IMR-90 (cell line): ENCODE measurements around the gene SNAP25. TPM values are rescaled to one million over a fixed set of nuclear protein-coding genes. Genes with fewer than 3 reads are reported as not detected.

Experiments
- ATAC-seq: fragments of 200-7000 bp; cut with Tn5 transposase; 2 replicates; pipeline ENCODE4 v1.9.1; 2020; ENCODE audit warnings: low read depth, mild to moderate bottlenecking, moderate library complexity
- BruUV-seq: library from RNA; stranded (reverse); fragments of 400-500 nt; replicated peaks from 2 replicates; lab custom pipeline; 2021; lab: Mats Ljungman, UMichigan
- CTCF ChIA-PET: fragments of 300-600 bp; formaldehyde crosslinking; extraction: SDS; loops from one replicate; lab custom pipeline; 2021; ENCODE audit warnings: antibody characterized with exemption; lab: Yijun Ruan, JAX
- POLR2A ChIA-PET: fragments of 300-600 bp; sonication (Branson Sonifier 250); formaldehyde crosslinking; loops from one replicate; lab custom pipeline; 2022; ENCODE audit warnings: antibody characterized with exemption; ENCODE audit not compliant: unreplicated experiment; lab: Charles Lee
- DNase-seq: peaks from one replicate; pipeline ENCODE4 v3.0.0; 2013
- H2AFZ ChIP-seq: replicated peaks from 2 replicates; pipeline ENCODE3; 2013; ENCODE audit warnings: low read length, mild to moderate bottlenecking; ENCODE audit not compliant: poor library complexity
- H2AK5ac ChIP-seq: 2 replicates; pipeline ENCODE4 v1.6.1; 2013; ENCODE audit warnings: low read depth, low read length, inconsistent platforms
- H2AK9ac ChIP-seq: replicated peaks from 2 replicates; pipeline ENCODE3; 2013; ENCODE audit warnings: mild to moderate bottlenecking, low read depth, low read length, moderate library complexity; ENCODE audit not compliant: poor library complexity
- H2BK120ac ChIP-seq: 2 replicates; pipeline ENCODE4 v1.6.1; 2013; ENCODE audit warnings: low read depth, low read length, inconsistent platforms
- H2BK15ac ChIP-seq: 3 replicates; pipeline ENCODE4 v1.6.1; 2013; ENCODE audit warnings: low read depth, low read length, inconsistent platforms
- H2BK20ac ChIP-seq: 2 replicates; pipeline ENCODE4 v1.6.1; 2013; ENCODE audit warnings: low read depth, mild to moderate bottlenecking, inconsistent platforms, low read length, moderate library complexity
- H2BK5ac ChIP-seq: 2 replicates; pipeline ENCODE4 v1.6.1; 2013; ENCODE audit warnings: mild to moderate bottlenecking, low read depth, low read length, inconsistent platforms; ENCODE audit not compliant: poor library complexity, severe bottlenecking
- H3K14ac ChIP-seq: replicated peaks from 2 replicates; pipeline ENCODE4 v1.6.1; 2013; ENCODE audit warnings: low read depth, low read length, inconsistent platforms
- H3K18ac ChIP-seq: 2 replicates; pipeline ENCODE4 v1.6.1; 2013; ENCODE audit warnings: low read depth, low read length, control low read depth
- H3K23ac ChIP-seq: 2 replicates; pipeline ENCODE4 v1.6.1; 2013; ENCODE audit warnings: low read depth, low read length, inconsistent platforms
- H3K27ac ChIP-seq: 2 replicates; pipeline ENCODE4 v1.5.1; 2013; ENCODE audit warnings: mild to moderate bottlenecking, control low read depth, low read length; ENCODE audit not compliant: insufficient read depth
- H3K27me3 ChIP-seq: 2 replicates; pipeline ENCODE4 v1.6.1; 2013; ENCODE audit warnings: low read length; ENCODE audit not compliant: control insufficient read depth, insufficient read depth
- H3K36me3 ChIP-seq: 2 replicates; pipeline ENCODE4 v1.6.1; 2013; ENCODE audit warnings: low read length, mixed read lengths; ENCODE audit not compliant: control insufficient read depth, insufficient read depth
- H3K4ac ChIP-seq: 2 replicates; pipeline ENCODE4 v1.6.1; 2013; ENCODE audit warnings: low read depth, low read length, inconsistent platforms
- H3K4me1 ChIP-seq: 2 replicates; pipeline ENCODE4 v1.6.1; 2013; ENCODE audit warnings: low read length, mixed read lengths; ENCODE audit not compliant: control insufficient read depth, insufficient read depth
- H3K4me2 ChIP-seq: 2 replicates; pipeline ENCODE4 v1.6.1; 2013; ENCODE audit warnings: low read depth, mild to moderate bottlenecking, control low read depth, low read length, moderate library complexity
- H3K4me3 ChIP-seq: 2 replicates; pipeline ENCODE4 v1.5.1; 2013; ENCODE audit warnings: low read depth, mild to moderate bottlenecking, control low read depth, low read length, moderate library complexity; ENCODE audit not compliant: insufficient read depth
- H3K56ac ChIP-seq: 2 replicates; pipeline ENCODE4 v1.6.1; 2013; ENCODE audit warnings: low read length, inconsistent platforms; ENCODE audit not compliant: insufficient read depth; ENCODE audit errors: extremely low read depth
- H3K79me1 ChIP-seq, 2 experiments: 2 replicates each; pipeline ENCODE4 v1.6.1; 2013; ENCODE audit warnings: low read length in 2 of 2, inconsistent platforms in 1 of 2, low read depth in 1 of 2
- H3K9ac ChIP-seq: 2 replicates; pipeline ENCODE4 v1.6.1; 2013; ENCODE audit warnings: low read depth, low read length, control low read depth
- H3K9me1 ChIP-seq: 2 replicates; pipeline ENCODE4 v1.6.1; 2013; ENCODE audit warnings: low read length, inconsistent platforms; ENCODE audit not compliant: insufficient read depth
- H3K9me3 ChIP-seq: 2 replicates; pipeline ENCODE4 v1.6.1; 2013; ENCODE audit warnings: low read length; ENCODE audit not compliant: control insufficient read depth, insufficient read depth
- H4K20me1 ChIP-seq: 2 replicates; pipeline ENCODE4 v1.6.1; 2013; ENCODE audit warnings: low read length, inconsistent platforms; ENCODE audit not compliant: insufficient read depth
- H4K5ac ChIP-seq: 2 replicates; pipeline ENCODE4 v1.6.1; 2013; ENCODE audit warnings: mild to moderate bottlenecking, low read depth, low read length, control low read depth
- H4K8ac ChIP-seq, 2 experiments: 2 replicates each; pipeline ENCODE4 v1.6.1; 2013; ENCODE audit warnings: low read depth in 2 of 2, low read length in 2 of 2, control low read depth in 1 of 2, inconsistent platforms in 1 of 2
- H4K91ac ChIP-seq: 2 replicates; pipeline ENCODE4 v1.6.1; 2013; ENCODE audit warnings: low read depth, low read length, inconsistent platforms; ENCODE audit not compliant: insufficient read depth
- BHLHE40 ChIP-seq: fragments of 150-350 bp; IDR thresholded peaks from 2 replicates; pipeline ENCODE4 v1.6.1; 2016; ENCODE audit warnings: mild to moderate bottlenecking, low read depth, low read length
- CEBPB ChIP-seq: IDR thresholded peaks from 2 replicates; pipeline ENCODE4 v1.6.1; 2012; ENCODE audit warnings: low read depth, low read length, improper control_type of control experiment
- CHD1 ChIP-seq: IDR thresholded peaks from 2 replicates; pipeline ENCODE4 v1.6.1; 2012; ENCODE audit warnings: low read depth, low read length, improper control_type of control experiment
- FOS ChIP-seq: fragments of 150-350 bp; IDR thresholded peaks from 2 replicates; pipeline ENCODE4 v1.6.1; 2016; ENCODE audit warnings: low read depth, low read length
- MAFK ChIP-seq: IDR thresholded peaks from 2 replicates; pipeline ENCODE4 v1.6.1; 2012; ENCODE audit warnings: low read depth, low read length, improper control_type of control experiment
- MAZ ChIP-seq: IDR thresholded peaks from 2 replicates; pipeline ENCODE4 v1.6.1; 2012; ENCODE audit warnings: low read depth, mild to moderate bottlenecking, low read length, improper control_type of control experiment, moderate library complexity, borderline replicate concordance
- MXI1 ChIP-seq: IDR thresholded peaks from 2 replicates; pipeline ENCODE4 v1.6.1; 2012; ENCODE audit warnings: low read depth, mild to moderate bottlenecking, low read length, moderate library complexity, borderline replicate concordance
- NFE2L2 ChIP-seq: fragments of 150-350 bp; IDR thresholded peaks from 2 replicates; pipeline ENCODE4 v1.6.1; 2016; ENCODE audit warnings: low read depth, mild to moderate bottlenecking, low read length
- POLR2A ChIP-seq: IDR thresholded peaks from 2 replicates; pipeline ENCODE4 v1.6.1; 2012; ENCODE audit warnings: mild to moderate bottlenecking, low read depth, low read length
- RAD21 ChIP-seq: IDR thresholded peaks from 2 replicates; pipeline ENCODE4 v1.6.1; 2012; ENCODE audit warnings: low read length, improper control_type of control experiment
- RCOR1 ChIP-seq: IDR thresholded peaks from 2 replicates; pipeline ENCODE4 v1.6.1; 2012; ENCODE audit warnings: mild to moderate bottlenecking, low read length, improper control_type of control experiment; ENCODE audit not compliant: insufficient replicate concordance
- RFX5 ChIP-seq: IDR thresholded peaks from 2 replicates; pipeline ENCODE4 v1.8.0; 2012; ENCODE audit warnings: low read depth, mild to moderate bottlenecking, low read length, moderate library complexity
- SMC3 ChIP-seq: fragments of 150-350 bp; IDR thresholded peaks from 2 replicates; pipeline ENCODE4 v1.6.1; 2016; ENCODE audit warnings: low read depth, mild to moderate bottlenecking, antibody characterized with exemption, low read length, moderate library complexity
- WGBS, 2 experiments: methylation state at CpG; one replicate each; pipeline versions ENCODE4 v1.1.5 to v1.1.7; 2013; ENCODE audit warnings: missing lambda C conversion rate in 2 of 2; ENCODE audit not compliant: insufficient read length in 1 of 2; ENCODE audit errors: extremely low coverage in 2 of 2; 5-methylcytosine and 5-hydroxymethylcytosine counted together
- dilution Hi-C: fragments of 300-500 bp; cut with HindIII; formaldehyde crosslinking; loops from one replicate; pipeline ENCODE4 v1.14.3; 2018; ENCODE audit warnings: low sequenced_read_pairs; ENCODE audit not compliant: unreplicated experiment
- in situ Hi-C: fragments of 300-500 bp; cut with MboI; formaldehyde crosslinking; loops from 3 replicates; pipeline ENCODE4 v1.14.3; 2019; ENCODE audit warnings: low sequenced_read_pairs, inconsistent platforms, mixed read lengths
- intact Hi-C: fragments of 100-400 bp; cut with micrococcal nuclease; formaldehyde crosslinking; loops from 2 replicates; pipeline ENCODE4 v1.10.0; 2022
- polyA plus RNA-seq, 3 experiments: library from polyadenylated mRNA; depleted of rRNA; stranded (reverse); fragments of >200 nt; gene quantifications; 2 replicates each; pipeline ENCODE4 v1.2.3, GENCODE V29; 2012; ENCODE audit warnings: low replicate concordance in 1 of 3
- total RNA-seq: library from RNA; depleted of rRNA; stranded (reverse); fragments of >200 nt; gene quantifications from 2 replicates; pipeline ENCODE4 v1.2.3, GENCODE V29; 2012
- TF ChIP-seq, protein P1 (sequence below): fragments of 150-350 bp; IDR thresholded peaks from 2 replicates; pipeline ENCODE4 v1.6.1; 2017; ENCODE audit warnings: mild to moderate bottlenecking, antibody characterized with exemption, low read length, low read depth
- TF ChIP-seq, protein P2 (sequence below): fragments of 150-350 bp; IDR thresholded peaks from 2 replicates; pipeline ENCODE4 v1.6.1; 2016; ENCODE audit warnings: low read depth, mild to moderate bottlenecking, low read length, moderate library complexity, borderline replicate concordance
- TF ChIP-seq, protein P3 (sequence below): conservative IDR thresholded peaks from 2 replicates; pipeline ENCODE4 v1.5.1; 2012; ENCODE audit warnings: mild to moderate bottlenecking, low read depth, low read length, improper control_type of control experiment

The SNAP25 gene
- total and polyA plus RNA-seq, 2 of the 4 experiments (the other 2 are of a cell fraction) = 1.1 to 2.8 TPM

DNA sequence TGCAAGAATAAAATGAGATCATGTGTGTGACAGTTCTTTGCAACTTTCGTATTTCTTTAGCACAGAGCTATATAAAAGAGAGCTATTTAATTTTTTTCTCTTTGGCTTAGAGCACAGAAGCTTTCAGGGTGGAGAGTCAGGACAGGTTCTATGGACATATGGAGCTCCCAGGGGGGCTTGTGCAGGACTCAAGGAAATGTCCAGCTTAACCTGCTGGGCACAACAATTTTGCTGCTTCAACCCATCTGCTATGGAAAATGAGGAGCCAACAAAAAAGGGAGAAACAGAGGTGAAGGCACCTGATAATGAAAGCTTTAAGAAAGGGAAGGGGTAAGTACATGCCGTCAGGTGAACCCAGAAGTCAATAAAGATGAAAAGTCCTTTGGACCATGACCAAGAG lies 5.1 kb upstream of the SNAP25 start:
- Histone ChIP-seq H3K4me3 (no peak overlapping the region), H3K4ac (no peak overlapping the region), H4K5ac (no peak overlapping the region), H4K20me1 (no peaks in the 10 kb centered on the region), H2AK5ac (no peak overlapping the region), H4K91ac (no peak overlapping the region), H2BK120ac (no peak overlapping the region), H2BK20ac (no peak overlapping the region), H3K4me2 (no peak overlapping the region), H3K4me1 (peaks cover 4% of the 10 kb centered on the region), H3K56ac (no peak overlapping the region), H3K36me3 (no peaks in the 10 kb centered on the region), H3K9me1 (0 out of 2 replicates have a peak, but pooled peaks cover 2% of the 10 kb centered on the region), H3K23ac (no peak overlapping the region), H3K9ac (no peak overlapping the region), H2AFZ (no peak overlapping the region), H3K9me3 (no peaks in the 10 kb centered on the region; the same call in 1 of the 2 replicates), H3K14ac (no peak overlapping the region), H2BK15ac (no peak overlapping the region), H4K8ac (no peak overlapping the region), H3K27ac (no peak overlapping the region), H3K18ac (no peak overlapping the region), H2BK5ac (no peak overlapping the region), H2AK9ac (no peak overlapping the region), H3K27me3 (no peaks in the 10 kb centered on the region), H3K79me1 (no peaks in the 10 kb centered on the region)
- dilution Hi-C loops = no loop called here
- 83% methylated on average over 1 of the region's 2 CpGs; no CpG with 5 or more reads in 1 of the 2 experiments for WGBS, 2 experiments
- CTCF ChIA-PET = interaction anchor here (1.5 kb wide), 1 partner anchor 13 kb away, joined by 5 read pairs; no protein-coding TSS in a partner anchor
- intact Hi-C loops = no loop called here
- POLR2A ChIA-PET = no interaction called here
- no peak for TF ChIP-seq NFE2L2
- TF ChIP-seq, protein P1, sequence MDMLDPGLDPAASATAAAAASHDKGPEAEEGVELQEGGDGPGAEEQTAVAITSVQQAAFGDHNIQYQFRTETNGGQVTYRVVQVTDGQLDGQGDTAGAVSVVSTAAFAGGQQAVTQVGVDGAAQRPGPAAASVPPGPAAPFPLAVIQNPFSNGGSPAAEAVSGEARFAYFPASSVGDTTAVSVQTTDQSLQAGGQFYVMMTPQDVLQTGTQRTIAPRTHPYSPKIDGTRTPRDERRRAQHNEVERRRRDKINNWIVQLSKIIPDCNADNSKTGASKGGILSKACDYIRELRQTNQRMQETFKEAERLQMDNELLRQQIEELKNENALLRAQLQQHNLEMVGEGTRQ = no peak
- no peak for TF ChIP-seq MXI1
- TF ChIP-seq, protein P2, sequence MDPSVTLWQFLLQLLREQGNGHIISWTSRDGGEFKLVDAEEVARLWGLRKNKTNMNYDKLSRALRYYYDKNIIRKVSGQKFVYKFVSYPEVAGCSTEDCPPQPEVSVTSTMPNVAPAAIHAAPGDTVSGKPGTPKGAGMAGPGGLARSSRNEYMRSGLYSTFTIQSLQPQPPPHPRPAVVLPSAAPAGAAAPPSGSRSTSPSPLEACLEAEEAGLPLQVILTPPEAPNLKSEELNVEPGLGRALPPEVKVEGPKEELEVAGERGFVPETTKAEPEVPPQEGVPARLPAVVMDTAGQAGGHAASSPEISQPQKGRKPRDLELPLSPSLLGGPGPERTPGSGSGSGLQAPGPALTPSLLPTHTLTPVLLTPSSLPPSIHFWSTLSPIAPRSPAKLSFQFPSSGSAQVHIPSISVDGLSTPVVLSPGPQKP = no peak
- no peak for TF ChIP-seq CHD1
- TF ChIP-seq POLR2A = no peak
- no peak for TF ChIP-seq RFX5
- no peak for TF ChIP-seq RAD21
- no peak for TF ChIP-seq BHLHE40
- no peak for TF ChIP-seq MAFK
- TF ChIP-seq SMC3 = no peak
- TF ChIP-seq FOS = no peak
- TF ChIP-seq, protein P3, sequence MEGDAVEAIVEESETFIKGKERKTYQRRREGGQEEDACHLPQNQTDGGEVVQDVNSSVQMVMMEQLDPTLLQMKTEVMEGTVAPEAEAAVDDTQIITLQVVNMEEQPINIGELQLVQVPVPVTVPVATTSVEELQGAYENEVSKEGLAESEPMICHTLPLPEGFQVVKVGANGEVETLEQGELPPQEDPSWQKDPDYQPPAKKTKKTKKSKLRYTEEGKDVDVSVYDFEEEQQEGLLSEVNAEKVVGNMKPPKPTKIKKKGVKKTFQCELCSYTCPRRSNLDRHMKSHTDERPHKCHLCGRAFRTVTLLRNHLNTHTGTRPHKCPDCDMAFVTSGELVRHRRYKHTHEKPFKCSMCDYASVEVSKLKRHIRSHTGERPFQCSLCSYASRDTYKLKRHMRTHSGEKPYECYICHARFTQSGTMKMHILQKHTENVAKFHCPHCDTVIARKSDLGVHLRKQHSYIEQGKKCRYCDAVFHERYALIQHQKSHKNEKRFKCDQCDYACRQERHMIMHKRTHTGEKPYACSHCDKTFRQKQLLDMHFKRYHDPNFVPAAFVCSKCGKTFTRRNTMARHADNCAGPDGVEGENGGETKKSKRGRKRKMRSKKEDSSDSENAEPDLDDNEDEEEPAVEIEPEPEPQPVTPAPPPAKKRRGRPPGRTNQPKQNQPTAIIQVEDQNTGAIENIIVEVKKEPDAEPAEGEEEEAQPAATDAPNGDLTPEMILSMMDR = no peak
- no peak for TF ChIP-seq CEBPB
- no peak for TF ChIP-seq MAZ
- TF ChIP-seq RCOR1 = no peak
- DNase-seq (no peak), ATAC-seq (no peak)
- no TSS peak for BruUV-seq
- in situ Hi-C loops = no loop called here
